GM18858 (cell line): ENCODE results near the gene NEK7.
"Not testable (repeated sequence)": the region's sequence is repeated elsewhere in the genome, so short reads cannot be mapped to it uniquely, and the experiment has no call there.

ENCODE experiments used
- ATAC-seq: cut with Tn5 transposase; IDR thresholded peaks from one replicate; pipeline ENCODE4 v1.9.1; 2021; ENCODE audit not compliant: unreplicated experiment

The NEK7 gene

GRCh38 chr1:198201956-198202784 is 45.4 kb downstream of the NEK7 start:
- ATAC-seq, result peak; percentile 85

- ATAC-seq, result no peak
Measured at GRCh38 chr1:198203434-198203833, 46.6 kb downstream of the NEK7 start.

- ATAC-seq, result no peak
Measured at GRCh38 chr1:198205016-198205684, 48.4 kb downstream of the NEK7 start.

GRCh38 chr1:198206292-198206691 is 49.5 kb downstream of the NEK7 start:
- ATAC-seq, result no peak

GRCh38 chr1:198211696-198212095 is 54.9 kb downstream of the NEK7 start:
- ATAC-seq, result no peak

GRCh38 chr1:198212126-198212525 is 55.3 kb downstream of the NEK7 start:
- no peak for ATAC-seq

- no peak for ATAC-seq
Measured at GRCh38 chr1:198212675-198213074, 55.9 kb downstream of the NEK7 start.

GRCh38 chr1:198214924-198215323 is 58.1 kb downstream of the NEK7 start:
- ATAC-seq, result no peak

GRCh38 chr1:198220428-198220827 is 63.6 kb downstream of the NEK7 start:
- ATAC-seq, result no peak

GRCh38 chr1:198227010-198227409 is 70.2 kb downstream of the NEK7 start:
- not testable (repeated sequence) for ATAC-seq

GRCh38 chr1:198227454-198227853 is 70.7 kb downstream of the NEK7 start:
- ATAC-seq, result not testable (repeated sequence)

GRCh38 chr1:198228925-198229324 is 72.1 kb downstream of the NEK7 start:
- no peak for ATAC-seq

- no peak for ATAC-seq
Measured at GRCh38 chr1:198231779-198232178, 75.0 kb downstream of the NEK7 start.

- ATAC-seq, result no peak
Measured at GRCh38 chr1:198232378-198232777, 75.6 kb downstream of the NEK7 start.

- ATAC-seq, result no peak
Measured at GRCh38 chr1:198232940-198233675, 76.3 kb downstream of the NEK7 start.

- ATAC-seq, result peak; percentile 35
Measured at GRCh38 chr1:198234520-198235251, 77.9 kb downstream of the NEK7 start.

GRCh38 chr1:198238121-198238520 is 81.3 kb downstream of the NEK7 start:
- ATAC-seq, result no peak

- ATAC-seq, result no peak
Measured at GRCh38 chr1:198241553-198241952, 84.8 kb downstream of the NEK7 start.

- no peak for ATAC-seq
Measured at GRCh38 chr1:198244772-198245171, 88.0 kb downstream of the NEK7 start.

- no peak for ATAC-seq
Measured at GRCh38 chr1:198245379-198245778, 88.6 kb downstream of the NEK7 start.

- ATAC-seq, result no peak
Measured at GRCh38 chr1:198246337-198246736, 89.5 kb downstream of the NEK7 start.
